NCI-H146 treated with DMSO at 0.1 percent for 48 hours (cell line): ENCODE measurements around the gene NPIPB8.
"Not testable (repeated sequence)": the region's sequence is repeated elsewhere in the genome, so short reads cannot be mapped to it uniquely, and the experiment has no call there.

Experiments used
- DNase-seq: peaks from one replicate; lab custom pipeline; 2025; ENCODE audit not compliant: unreplicated experiment; lab: John Stamatoyannopoulos, UW

The NPIPB8 gene

GRCh38 chr16:28623172-28623711 is 14.6 kb upstream of the NPIPB8 start:
- peak; percentile 82 for DNase-seq

- not testable (repeated sequence) for DNase-seq
Observed at GRCh38 chr16:28630905-28631304, 7.0 kb upstream of the NPIPB8 start.

DNA sequence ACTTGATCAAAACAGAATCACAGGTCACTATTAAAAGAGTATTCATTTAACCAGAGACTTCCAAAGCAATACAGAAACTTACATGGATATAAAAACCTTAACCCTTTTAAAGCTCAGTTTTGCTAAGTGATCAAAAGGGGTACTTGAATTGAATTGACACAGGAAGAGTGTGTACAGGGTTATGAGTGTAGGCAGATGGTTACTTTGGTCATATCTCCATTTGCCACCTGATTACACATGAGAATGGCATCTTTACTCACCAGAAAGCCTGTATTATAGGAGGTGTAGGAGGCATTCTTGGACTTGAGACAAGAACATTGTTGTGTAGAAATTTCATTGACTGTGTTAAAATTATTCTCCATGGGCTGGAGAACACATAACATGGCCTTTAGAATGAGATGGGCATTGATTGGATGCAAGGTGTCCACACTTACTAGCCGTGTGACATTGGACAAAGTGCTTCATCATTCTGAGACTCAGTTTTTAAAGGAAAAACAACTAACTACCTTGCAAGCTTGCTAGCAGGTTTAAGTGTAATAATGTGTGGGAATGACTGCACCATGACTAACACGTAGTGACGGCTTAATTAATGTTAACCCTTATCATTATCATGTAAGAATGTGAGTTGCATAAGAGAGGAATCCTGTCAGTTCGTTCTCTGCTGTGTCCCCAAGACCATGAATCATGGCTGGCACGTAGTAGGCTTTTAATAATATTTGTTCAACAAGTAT is 1.6 kb upstream of the NPIPB8 start:
- DNase-seq: not testable (repeated sequence)

GRCh38 chr16:28638359-28638758 is 494 bp downstream of the NPIPB8 start:
- DNase-seq: not testable (repeated sequence)

- DNase-seq: not testable (repeated sequence)
Observed at GRCh38 chr16:28639959-28640358, 2.1 kb downstream of the NPIPB8 start.

GRCh38 chr16:28666264-28666663 is 28.4 kb downstream of the NPIPB8 start:
- DNase-seq: not testable (repeated sequence)

GRCh38 chr16:28667480-28667879 is 29.6 kb downstream of the NPIPB8 start:
- not testable (repeated sequence) for DNase-seq

DNA sequence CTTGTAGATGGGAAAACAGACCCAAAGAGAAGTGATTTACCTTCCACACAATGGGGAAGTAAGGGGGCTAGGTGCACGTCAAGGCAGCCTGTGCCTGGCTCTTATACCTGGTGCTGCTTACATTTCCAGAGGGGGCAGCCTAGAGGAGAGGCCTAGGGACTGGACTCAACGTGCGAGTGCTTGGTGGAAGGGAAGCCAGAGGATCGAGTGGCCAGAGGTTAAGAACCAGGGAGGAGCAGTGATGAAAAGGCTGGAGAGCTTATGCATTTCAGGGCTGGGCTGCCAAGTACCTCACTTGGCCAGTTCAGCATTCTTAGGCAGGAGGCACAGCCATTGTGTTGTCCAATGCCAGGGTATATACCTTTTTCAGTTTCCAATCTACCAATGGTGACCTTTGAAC is 30.3 kb downstream of the NPIPB8 start:
- not testable (repeated sequence) for DNase-seq

DNA sequence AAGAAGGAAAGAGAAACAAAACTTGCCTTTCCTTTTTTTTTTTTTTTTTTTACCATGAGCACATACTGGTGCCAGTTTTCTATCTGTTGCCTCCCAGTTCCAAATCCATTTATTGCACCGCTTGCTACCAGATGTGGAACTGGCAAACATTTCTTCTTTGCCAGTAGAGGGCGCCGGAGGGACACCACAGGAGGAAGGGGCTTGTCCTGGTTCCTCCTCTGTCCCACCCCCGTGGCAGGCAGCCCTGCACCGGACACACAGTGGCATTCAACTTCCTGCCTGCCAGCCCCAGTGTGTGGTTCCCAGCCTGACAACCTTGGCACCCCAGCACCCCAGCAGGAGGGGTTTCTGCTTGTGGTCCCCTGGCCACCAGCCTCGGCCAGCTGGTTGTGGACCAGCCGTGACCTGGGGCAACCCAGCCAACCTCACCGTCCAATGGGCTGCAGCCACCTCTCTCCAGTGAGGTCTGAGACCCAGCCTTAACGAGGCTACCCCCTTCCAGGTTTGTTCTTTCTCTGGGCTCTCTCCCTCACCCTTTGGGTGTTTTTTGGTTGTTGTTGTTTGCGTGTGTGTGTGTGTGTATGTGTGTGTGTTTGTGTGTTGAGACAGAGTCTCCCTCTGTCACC is 50.6 kb downstream of the NPIPB8 start:
- DNase-seq: not testable (repeated sequence)

DNA sequence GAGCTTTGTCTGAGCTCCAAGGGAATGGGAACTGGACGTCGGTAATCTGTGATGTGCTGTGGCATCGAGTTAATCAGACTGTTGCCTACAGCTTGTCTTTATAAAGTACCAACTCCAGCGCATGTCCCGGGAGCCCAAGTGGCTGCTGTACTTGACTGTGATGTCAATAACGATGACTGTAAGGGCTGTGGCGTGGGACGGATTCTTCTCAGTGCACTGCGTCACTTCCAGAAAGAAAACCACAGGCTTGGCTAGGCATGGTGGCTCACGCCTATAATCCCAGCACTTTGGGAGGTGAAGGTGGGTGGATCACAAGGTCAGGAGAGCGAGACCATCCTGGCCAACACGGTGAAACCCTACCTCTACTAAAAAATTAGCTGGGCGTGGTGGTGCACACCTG is 51.6 kb downstream of the NPIPB8 start:
- not testable (repeated sequence) for DNase-seq

- not testable (repeated sequence) for DNase-seq
Observed at GRCh38 chr16:28691722-28692121, 53.9 kb downstream of the NPIPB8 start.

GRCh38 chr16:28693257-28693950 is 55.5 kb downstream of the NPIPB8 start:
- not testable (repeated sequence) for DNase-seq

DNA sequence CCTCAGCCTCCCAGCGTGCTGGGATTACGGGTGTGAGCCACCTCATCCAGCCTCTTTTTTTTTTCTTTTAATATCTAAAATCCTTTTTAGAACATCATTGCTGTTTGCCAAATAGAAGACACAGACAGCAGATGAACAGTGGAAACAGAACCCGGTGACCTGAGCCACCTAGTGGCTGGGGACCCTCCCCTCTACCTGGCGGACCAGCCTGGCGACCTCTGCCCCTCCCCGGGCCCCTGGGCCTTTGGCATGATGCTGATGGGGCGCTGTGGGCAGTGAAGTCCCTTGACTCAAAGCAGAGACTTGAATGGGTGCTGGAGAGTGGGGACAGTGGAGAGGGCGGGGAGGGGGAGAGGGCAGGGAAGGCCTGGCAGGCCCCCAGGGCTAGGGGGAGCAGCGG is 61.9 kb downstream of the NPIPB8 start:
- not testable (repeated sequence) for DNase-seq

DNA sequence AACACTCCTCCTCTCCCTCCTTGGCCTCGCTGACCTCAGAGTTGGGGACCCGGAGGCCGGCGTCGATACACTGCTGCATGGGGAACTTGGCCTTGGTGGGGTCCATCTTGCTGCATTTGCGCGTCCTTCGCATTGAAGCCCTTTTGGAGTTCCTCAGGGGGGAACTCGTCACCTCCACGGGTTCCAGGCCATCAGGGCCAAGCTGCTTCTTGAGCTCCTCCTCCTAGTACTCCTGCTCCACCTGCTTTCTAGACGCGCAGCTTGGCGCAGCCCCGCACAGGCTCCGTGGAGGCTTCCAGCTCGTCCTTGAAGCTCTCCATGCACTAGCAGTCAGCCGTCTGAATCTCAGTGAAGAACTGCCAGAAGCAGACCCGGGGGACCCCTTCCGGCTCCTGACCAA is 62.5 kb downstream of the NPIPB8 start:
- not testable (repeated sequence) for DNase-seq

DNA sequence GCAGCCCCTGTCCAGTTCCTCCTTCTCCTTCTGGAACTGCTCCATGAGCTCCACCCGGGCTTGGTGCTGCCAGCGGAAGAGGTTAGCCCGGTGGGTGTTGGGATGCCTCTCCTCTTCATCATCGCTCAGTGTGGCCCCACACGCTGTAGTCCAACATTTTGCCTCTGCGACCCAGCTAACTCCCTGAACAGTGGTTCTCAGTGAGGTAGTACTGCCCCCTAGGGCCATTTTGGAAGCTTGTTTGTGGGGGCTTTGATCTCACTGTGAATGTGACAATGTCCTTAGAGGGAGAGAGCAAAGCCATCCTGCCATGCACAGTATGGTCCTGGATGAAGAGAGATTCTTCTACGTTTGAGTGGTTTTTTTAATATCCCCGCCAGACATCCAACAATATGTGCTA is 63.5 kb downstream of the NPIPB8 start:
- DNase-seq: not testable (repeated sequence)

DNA sequence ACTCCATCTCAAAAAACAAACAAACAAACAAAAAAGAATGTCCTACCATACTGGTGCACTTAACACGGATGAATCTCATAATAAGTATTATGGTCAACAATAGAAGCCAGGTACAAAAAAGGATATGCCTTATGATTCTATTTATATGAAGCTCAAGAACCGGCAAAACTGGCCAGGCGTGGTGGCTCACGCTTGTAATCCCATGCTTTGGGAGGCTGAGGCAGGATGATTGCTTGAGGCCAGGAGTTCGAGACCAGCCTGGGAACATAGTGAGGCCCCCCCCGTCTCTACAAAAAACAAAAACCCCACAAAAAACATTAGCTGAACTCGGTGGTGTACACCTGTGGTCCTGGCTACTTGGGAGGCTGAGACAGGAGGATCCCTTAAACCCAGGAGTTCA is 66.4 kb downstream of the NPIPB8 start:
- DNase-seq: not testable (repeated sequence)
